Fibroblast of skin of left biceps (primary cell): ENCODE measurements around the gene CNTNAP2.
A peak's percentile ranks its signal among the peaks of the same experiment; 100 is the strongest.

Experiments used
- DNase-seq, 2 experiments: peaks; one replicate each; pipeline ENCODE4 v3.0.0-alpha.2; 2013; ENCODE audit warnings: low read depth in 2 of 2

CNTNAP2 gene

GRCh38 chr7:147013825-147014224 is 897.2 kb downstream of the CNTNAP2 start:
- peak; percentile 19 to 21 for DNase-seq

GRCh38 chr7:147014286-147014955 is 897.8 kb downstream of the CNTNAP2 start:
- no peak for DNase-seq

DNA sequence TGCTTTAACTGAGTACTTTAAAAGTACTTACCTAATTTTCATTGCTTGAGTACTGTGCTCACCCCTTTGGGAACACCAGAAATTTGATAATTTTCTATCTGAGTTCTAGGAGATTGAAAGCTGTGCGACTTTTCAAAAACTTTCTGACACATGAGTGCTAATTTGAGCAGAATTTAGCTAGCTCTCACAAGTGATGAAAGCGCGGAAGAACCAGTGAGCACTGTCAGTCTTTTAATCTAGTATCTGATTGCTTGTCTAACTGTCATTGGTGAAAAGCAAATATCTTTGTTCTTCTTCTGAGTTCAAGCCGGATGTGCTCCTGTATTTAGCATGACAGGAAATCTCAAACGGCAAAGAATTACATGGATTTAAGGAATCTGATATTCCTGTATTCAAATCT is 899.4 kb downstream of the CNTNAP2 start:
- no peak for DNase-seq

GRCh38 chr7:147022056-147022455 is 905.5 kb downstream of the CNTNAP2 start:
- DNase-seq = no peak

GRCh38 chr7:147023440-147023839 is 906.8 kb downstream of the CNTNAP2 start:
- DNase-seq = no peak

- no peak for DNase-seq
Measured at GRCh38 chr7:147029953-147030352, 913.4 kb downstream of the CNTNAP2 start.

DNA sequence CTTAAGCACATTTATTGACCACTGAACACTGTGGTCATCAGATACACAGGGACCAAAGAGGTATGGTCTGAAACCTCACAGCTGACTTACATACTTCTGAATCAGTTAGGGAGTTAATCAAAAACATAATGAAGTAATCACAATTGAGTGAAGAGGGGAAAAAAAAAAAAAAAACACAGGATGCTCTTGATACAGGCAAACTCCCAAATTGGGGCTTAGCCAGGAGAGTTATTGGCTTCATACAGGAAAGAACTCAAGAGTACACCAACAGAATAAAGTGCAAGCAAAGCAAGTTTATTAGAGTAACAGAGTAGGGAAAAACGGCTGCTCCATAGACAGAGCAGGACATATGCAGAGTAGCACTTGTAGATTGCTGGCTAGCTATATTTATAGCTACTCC is 917.0 kb downstream of the CNTNAP2 start:
- no peak for DNase-seq

- DNase-seq = no peak
Measured at GRCh38 chr7:147041438-147041837, 924.8 kb downstream of the CNTNAP2 start.

- no peak for DNase-seq
Measured at GRCh38 chr7:147044941-147045340, 928.3 kb downstream of the CNTNAP2 start.

GRCh38 chr7:147047696-147048095 is 931.1 kb downstream of the CNTNAP2 start:
- DNase-seq = no peak

DNA sequence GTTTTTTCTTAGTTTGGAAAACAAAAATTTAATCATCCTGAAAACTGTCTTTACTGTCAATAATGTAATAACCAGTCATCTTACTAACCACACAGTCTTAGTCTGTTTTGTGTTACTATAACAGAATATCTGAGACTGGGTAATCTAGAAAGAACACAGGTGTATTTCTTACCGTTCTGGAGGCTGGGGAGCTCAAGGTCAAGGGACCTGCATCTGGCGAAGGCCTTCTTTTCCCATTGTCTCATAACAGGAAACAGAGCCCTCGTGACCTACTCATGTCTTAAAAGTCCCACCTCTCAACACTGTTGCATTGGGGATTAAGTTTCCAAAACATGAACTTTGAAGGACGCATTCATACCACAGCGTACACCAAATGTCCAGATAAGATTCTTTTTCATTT is 932.3 kb downstream of the CNTNAP2 start:
- no peak for DNase-seq

GRCh38 chr7:147052818-147053217 is 936.2 kb downstream of the CNTNAP2 start:
- no peak for DNase-seq

- peak; percentile 42 to 58 for DNase-seq
Measured at GRCh38 chr7:147053746-147054145, 937.1 kb downstream of the CNTNAP2 start.

DNA sequence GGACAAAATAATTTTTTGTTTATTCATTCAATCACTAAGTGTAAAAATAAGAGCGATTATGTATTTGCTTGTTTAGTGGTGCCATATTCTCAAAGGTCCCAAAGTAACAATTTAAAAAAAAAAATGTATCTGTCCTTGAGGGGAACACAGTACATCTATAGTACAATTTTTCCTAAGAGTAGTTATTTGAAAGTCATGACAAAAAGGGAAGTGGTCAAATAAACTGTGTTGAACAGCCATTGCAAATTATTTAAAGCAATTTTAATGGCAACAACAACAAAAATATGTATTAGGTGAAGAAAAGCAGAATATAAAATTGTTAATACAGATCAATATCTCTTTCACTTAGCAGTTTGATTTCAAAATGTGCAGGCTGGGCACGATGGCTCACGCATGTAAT is 943.5 kb downstream of the CNTNAP2 start:
- no peak for DNase-seq

DNA sequence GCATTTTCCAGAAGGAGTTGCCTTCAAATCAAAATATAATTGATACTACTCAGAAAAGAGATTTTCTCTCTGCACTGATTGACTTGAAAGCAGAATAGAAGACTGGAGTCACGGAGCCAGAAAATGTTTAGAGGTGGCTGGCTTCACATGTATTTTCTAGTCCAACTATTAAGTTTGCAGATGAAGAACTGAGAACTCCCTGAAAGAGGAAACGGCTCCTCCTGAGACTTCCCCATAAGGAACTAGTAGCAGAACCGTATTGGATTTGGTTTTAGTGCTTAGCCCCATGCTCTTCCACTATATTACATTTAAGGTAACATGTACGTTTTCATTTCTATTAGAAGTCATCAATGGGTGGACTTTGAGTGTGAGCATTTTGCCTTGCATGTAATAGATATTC is 946.3 kb downstream of the CNTNAP2 start:
- DNase-seq = no peak

- DNase-seq = no peak
Measured at GRCh38 chr7:147068842-147069241, 952.2 kb downstream of the CNTNAP2 start.

GRCh38 chr7:147069771-147070170 is 953.2 kb downstream of the CNTNAP2 start:
- DNase-seq = no peak

GRCh38 chr7:147070886-147071285 is 954.3 kb downstream of the CNTNAP2 start:
- no peak for DNase-seq

- no peak for DNase-seq
Measured at GRCh38 chr7:147071536-147071935, 954.9 kb downstream of the CNTNAP2 start.

GRCh38 chr7:147078312-147078711 is 961.7 kb downstream of the CNTNAP2 start:
- no peak for DNase-seq

DNA sequence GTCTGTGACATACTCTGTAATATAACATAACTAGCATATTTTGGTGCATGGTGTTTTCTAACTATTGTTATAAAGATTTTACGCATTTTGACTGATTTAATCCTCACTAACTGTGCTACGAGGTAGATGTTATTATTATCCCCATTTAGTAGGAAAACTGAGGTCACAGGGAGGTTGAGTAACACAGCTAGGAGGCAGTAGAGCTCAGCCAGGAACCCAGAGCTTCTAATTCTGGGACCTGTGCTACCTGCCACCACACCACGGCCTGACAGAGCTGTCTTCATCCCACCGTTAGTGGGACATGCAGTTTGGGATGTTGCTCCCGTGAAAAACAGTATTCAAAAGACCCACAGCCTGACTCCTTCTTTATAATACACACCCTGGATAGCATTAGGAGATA is 962.5 kb downstream of the CNTNAP2 start:
- DNase-seq = no peak

DNA sequence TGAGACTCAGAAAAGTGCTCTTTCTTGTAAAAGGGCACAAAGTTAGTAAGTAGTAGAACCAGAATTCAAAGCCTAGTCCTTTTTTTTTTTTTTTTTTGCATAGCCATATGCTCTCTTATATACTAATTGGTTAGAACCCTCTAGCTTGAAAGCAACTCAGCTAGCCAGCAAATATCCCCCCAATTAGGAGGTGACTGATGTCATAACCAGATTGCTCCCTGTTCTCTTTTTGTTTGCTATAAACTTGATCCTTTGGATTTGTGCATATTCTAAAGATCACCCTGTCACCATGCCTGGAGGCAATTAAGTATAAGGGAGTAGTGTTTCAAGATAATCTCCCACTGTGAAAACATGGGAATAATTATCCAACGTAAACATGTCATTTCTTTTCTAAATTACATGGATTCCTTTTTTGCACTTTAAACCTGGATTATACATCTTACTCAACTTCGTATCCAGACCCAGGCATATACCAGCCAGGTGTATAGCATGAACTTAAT is 963.4 kb downstream of the CNTNAP2 start:
- no peak for DNase-seq

DNA sequence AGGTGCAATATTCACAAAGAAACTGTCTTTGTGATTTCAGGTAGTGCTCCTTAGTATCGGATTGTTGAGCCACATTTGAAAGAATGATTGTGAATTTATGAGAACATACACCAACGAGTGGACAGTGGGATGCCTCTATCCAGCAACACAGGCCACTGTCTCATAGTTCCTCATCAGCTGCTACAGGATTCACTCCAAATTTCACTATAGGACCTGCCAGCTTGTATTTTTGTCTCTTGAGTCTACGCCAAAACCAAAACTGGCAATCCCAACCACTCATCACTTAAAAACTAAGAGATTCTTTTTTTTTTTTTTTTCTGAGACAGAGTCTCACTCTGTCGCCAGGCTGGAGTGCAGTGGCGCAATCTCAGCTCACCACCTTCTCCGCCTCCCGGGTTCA is 964.5 kb downstream of the CNTNAP2 start:
- DNase-seq = no peak

DNA sequence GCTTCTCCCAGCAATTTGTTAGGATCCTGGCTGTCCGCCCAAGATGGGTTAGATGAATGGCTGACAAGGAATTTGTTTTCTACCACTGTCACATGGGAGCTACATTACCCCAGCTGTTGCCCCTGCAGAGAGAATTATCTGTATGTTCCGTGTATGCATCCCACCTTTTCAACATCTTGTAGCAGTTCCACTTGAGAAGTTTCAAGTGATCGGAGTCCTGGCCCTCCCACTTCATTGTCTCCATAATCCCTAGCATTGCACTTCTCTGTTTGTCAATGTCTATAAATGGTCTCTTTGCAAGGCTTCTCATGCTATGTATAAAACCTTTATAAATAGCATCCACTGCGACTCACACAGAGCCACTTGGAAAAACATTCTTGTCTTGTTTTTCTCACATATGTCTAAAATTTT is 972.5 kb downstream of the CNTNAP2 start:
- no peak for DNase-seq
